AML-193 (cell line): Measurements from ENCODE around the gene SMARCA4.

Experiments used
- DNase-seq, 2 experiments: peaks; one replicate each; lab custom pipeline; 2025; lab: John Stamatoyannopoulos, UW

The SMARCA4 gene

DNA sequence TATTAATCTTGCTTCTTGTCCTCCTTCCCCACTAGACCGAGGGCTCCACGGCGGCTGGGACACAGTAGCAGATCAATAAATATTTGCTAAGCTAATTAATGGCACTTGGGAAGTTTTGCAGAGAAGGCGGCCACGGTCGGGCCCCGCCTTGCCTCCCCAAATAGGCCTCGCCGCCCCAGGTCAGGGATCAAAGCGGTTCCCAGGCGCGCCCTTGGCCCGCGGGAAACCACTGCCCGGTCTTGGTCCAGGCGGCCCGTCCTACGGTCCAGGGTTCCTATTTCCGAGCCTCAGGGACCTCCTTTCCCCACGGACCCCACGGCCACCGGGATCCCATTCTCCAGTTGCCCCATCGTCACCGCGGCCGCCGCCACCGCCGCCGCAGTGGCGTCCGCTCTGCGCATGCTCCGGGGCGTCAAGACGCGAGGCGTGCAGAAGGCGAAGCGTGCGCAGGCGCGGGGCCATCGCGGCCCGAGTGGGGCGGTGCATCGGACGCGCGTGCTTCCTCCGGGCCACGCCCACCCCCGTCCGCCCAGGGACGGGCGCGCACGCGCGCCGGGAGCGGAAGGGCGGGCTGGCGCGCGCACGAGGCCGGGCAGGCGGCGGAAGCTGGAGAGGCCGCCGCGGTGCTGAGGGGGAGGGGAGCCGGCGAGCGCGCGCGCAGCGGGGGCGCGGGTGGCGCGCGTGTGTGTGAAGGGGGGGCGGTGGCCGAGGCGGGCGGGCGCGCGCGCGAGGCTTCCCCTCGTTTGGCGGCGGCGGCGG is at the start of gene SMARCA4:
TSS of gene SMARCA4 (plus strand) at position 717 of the 759 bp plus-strand sequence. CDS start 23,122 bp downstream, outside the sequence.
- peak; percentile 93 to 96 for DNase-seq

DNA sequence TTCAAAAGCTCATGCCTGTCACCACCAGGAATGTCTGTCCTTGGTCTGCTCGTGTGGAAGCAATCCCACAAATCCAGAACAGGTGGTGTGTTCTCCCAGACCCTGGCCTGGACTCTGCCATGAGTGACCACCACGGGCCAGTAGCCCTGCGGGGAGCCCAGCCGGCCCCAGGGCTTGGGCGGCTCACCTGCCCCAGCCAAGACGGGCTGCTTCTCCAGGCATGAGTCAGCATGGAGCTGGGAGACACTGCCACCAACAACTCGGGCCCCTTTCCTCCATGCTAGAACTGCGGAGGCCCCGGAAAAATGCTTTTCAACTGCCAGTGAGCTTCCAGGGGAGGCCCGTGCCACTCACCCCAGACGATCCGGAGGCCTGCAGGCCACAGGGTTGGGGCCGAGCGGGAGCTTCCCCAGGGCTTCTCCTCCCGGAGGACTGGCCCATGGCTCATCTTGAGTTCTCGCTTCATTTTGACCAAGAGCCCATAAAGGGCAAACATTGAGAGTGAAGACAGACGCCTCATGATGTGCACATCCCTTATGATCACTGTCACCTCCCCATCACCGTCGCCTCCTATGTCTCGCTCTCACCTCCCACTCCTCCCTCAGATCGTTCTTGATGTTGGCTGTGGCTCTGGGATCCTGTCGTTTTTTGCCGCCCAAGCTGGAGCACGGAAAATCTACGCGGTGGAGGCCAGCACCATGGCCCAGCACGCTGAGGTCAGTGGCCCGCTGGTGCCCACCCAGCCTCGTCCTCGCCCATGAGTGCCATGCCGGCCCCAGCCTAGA is 49.1 kb upstream of the SMARCA4 start:
- no peak for DNase-seq

DNA sequence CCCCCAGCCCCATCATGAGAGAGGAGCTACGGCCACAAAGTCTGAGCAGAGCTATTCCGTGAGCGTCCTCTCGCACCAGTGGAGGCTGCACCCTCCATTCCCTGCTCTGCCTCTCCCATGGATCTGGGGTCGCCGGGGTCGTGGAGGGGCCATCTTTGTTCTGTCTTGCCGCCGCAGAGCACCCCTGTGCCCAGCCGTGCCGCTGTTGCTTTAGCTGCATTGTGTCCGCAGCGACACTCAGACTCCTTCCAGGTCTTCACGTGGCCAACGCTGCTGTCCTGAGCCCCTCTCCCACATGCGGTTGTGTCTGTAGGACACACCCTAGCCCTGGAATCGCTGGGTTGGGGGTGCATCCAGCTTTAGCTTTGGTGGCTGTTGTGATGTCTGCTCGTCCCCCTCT is 48.2 kb upstream of the SMARCA4 start:
- no peak for DNase-seq

DNA sequence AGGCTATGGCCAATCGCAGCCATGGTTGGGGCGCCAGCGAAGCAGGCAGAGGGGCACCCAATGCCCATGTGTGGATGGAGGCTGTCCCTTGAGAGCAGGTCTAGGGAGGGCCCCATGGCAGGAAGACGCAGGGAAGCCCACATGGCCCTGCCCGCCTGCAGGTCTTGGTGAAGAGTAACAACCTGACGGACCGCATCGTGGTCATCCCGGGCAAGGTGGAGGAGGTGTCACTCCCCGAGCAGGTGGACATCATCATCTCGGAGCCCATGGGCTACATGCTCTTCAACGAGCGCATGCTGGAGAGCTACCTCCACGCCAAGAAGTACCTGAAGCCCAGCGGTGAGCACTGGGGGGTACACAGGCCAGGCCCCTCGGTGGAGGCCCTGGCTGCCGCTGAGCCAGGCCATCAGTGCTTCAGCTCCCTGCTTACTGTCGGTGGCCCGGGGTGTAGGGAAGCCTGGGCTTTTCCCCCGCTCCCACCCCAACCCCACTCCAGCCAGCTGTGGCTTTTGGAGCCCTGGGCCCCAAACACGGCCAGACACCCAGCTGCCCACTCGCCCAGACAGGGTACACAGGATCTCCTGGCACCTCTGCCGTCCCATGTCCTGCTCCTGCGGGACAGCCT is 47.0 kb upstream of the SMARCA4 start:
- no peak for DNase-seq

DNA sequence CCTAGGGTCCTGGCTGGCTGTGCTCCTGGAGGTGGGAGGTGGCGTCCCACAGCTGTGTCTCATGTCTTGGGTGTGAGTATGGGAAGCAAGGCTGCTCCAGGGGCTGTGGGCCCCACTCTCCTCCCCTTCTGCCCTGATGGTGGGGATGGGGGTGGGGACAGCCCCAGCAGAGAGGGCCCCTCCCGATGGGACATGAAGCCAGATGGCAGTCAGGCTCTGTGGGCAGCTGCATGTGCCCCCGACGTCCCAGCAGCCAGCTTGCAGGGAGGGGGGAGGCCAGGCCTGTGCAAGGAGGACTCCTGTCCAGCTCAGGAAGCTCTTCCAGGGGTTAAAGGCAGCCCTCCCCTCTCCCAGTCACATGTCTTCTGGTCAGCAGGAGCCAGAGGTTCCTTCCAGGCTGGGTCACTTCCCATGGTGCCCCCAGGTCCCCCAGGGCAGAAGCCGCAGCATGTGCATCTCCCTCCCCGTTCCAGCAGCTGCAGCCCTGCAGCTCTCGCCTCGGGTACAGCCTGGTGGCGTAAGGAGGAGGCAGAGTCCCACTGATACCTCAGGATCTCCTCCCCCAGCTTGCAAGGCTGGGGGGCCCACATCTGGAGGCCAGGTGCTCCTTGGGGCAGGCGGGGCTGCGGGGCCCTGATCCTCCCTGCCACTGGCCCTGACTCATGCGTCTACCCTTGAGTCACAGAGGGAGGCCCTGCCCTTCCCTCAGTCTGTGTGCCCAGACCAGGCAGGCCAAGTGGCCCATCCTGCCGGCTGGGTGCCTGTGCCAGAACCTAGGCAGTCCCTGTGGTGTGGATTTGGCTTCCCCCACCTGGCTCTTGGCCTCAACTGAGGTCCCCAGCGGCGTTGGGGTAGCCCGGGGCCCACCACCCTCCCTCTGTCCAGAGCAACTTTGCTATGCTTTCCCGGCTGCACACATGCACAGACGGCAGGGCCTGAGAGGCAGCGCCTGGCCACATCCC is 45.4 kb upstream of the SMARCA4 start:
- no peak for DNase-seq

DNA sequence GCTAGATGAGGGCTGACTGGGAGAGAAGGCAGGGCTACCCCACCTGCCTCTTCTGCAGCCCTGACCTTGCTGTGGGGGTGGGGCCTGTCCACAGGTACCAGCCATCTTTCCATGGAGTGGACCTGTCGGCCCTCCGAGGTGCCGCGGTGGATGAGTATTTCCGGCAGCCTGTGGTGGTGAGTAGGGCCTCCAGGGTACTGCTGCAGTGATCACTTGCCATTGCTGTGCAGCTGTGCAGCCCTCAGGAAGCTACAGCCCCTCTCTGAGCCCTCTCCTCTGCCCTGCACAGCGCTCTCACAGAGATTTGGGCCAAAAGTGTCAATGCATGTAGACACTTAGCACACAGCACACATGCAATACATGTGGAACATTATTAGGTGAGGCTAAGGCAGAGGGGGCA is 44.2 kb upstream of the SMARCA4 start:
- DNase-seq = no peak

DNA sequence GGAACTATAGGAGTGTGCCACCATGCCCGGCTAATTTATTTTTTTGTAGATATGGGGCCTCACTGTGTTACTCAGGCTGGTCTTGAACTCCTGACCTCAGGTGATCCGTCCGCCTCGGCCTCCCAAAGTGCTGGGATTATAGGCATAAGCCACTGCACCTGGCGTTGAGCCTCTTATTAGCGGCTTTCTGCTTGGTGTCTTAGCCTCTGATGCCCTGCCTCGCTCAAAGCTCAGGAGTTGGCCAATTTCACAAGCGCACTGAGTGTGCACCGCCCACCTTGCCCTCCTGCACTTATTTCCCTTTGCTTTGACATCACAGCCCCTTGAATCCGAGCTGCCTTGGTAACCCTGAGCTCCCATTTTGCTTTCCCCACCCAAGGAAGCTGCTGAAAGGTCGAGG is 42.5 kb upstream of the SMARCA4 start:
- DNase-seq = no peak

DNA sequence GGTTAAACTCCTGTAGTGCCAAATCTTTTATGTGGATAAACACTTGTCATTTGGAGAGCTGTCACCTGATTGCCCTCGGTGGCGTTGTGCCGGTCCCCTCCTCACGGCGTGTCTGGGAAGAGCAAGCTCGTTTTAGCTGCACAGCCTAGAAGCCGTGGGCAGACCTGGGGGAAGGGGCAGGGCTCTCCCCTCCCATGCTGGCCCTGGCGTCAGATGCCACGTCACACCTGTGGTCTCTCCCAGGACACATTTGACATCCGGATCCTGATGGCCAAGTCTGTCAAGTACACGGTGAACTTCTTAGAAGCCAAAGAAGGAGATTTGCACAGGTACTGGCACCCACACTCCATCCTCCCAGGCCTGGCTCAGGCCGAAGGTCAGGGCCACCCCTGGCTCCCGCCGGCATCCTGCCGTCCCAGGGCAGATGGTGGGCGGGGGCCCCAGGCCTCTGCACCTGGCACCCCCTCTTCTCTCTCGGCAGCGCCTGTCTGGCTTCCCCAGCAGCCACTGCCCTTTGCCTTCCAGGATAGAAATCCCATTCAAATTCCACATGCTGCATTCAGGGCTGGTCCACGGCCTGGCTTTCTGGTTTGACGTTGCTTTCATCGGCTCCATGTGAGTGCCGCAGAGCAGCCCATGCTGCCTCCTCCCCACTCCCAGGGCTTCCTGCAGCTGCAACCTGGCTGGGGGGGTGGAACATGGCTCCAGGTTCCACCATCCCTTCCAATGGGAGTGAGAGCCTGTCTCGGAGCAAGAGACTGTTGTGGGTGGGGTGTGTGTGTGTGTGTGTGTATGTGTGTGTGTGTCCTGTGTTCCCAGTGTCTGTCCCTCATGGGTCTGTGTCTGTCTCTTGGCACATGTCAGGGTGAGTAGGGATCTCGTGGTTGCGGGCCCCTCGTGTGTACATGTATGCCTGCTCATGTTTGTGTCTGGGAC is 41.2 kb upstream of the SMARCA4 start:
- no peak for DNase-seq

DNA sequence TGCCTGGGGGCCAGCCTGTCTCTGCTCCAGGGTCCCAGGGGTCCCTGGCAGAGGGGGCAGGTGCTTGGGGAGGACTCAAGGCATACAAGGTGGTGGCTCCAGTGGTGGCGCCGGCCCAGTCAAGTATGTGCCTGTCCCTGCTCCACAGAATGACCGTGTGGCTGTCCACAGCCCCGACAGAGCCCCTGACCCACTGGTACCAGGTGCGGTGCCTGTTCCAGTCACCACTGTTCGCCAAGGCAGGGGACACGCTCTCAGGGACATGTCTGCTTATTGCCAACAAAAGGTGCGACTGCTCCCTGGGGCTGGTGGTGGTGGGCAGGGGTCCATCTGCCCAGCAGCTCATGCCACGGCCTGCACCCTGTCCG is 40.6 kb upstream of the SMARCA4 start:
- DNase-seq = no peak

DNA sequence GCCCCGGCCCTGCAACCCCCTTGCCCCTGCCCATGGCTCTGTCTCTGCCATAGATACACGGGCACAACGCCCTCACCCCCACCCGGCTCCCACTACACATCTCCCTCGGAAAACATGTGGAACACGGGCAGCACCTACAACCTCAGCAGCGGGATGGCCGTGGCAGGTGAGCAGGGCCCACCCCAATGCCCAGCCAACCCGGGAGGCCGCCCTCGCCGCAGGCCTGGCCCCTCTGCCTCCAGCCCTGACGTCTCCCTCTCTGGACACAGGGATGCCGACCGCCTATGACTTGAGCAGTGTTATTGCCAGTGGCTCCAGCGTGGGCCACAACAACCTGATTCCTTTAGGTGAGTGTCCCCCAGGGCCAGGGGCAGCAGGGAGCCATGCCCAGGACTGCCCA is 40.0 kb upstream of the SMARCA4 start:
- DNase-seq = no peak

DNA sequence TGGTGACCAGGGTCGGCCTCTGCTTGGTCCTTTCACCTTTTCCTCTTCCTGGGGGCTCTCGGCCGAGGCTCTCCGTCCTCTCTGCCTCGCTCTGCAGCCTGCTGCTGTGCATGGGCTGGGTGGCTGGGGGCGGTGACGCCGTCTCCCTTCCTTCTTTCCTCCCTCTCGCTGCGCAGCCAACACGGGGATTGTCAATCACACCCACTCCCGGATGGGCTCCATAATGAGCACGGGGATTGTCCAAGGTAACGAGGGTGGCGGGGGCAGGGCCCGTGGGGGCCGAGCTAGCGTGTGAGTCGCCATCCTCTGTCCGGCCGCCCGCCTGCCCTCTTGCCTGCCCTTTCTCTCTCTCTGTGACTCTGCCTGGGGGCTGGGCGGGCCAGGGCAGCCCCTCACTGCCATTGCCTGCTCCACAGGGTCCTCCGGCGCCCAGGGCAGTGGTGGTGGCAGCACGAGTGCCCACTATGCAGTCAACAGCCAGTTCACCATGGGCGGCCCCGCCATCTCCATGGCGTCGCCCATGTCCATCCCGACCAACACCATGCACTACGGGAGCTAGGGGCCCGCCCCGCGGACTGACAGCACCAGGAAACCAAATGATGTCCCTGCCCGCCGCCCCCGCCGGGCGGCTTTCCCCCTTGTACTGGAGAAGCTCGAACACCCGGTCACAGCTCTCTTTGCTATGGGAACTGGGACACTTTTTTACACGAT is 39.5 kb upstream of the SMARCA4 start:
- DNase-seq = no peak

DNA sequence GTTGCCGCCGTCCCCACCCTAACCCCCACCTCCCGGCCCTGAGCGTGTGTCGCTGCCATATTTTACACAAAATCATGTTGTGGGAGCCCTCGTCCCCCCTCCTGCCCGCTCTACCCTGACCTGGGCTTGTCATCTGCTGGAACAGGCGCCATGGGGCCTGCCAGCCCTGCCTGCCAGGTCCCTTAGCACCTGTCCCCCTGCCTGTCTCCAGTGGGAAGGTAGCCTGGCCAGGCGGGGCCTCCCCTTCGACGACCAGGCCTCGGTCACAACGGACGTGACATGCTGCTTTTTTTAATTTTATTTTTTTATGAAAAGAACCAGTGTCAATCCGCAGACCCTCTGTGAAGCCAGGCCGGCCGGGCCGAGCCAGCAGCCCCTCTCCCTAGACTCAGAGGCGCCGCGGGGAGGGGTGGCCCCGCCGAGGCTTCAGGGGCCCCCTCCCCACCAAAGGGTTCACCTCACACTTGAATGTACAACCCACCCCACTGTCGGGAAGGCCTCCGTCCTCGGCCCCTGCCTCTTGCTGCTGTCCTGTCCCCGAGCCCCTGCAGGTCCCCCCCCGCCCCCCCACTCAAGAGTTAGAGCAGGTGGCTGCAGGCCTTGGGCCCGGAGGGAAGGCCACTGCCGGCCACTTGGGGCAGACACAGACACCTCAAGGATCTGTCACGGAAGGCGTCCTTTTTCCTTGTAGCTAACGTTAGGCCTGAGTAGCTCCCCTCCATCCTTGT is 38.8 kb upstream of the SMARCA4 start:
- no peak for DNase-seq

DNA sequence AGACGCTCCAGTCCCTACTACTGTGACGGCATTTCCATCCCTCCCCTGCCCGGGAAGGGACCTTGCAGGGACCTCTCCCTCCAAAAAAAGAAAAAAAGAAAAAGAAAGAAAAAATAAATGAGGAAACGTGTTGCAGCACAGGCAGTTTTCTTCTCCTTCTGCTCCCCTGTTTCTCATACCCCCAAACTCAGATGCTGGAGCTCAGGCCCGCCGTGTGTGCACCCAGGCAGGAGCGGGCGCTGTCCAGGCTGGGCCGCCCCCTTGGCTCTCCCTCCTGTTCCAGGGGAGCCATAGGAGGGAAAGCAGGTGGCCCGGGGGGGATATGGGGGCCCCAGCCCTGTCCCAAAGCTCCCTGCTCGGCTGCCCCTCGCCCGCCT is 38.2 kb upstream of the SMARCA4 start:
- no peak for DNase-seq

DNA sequence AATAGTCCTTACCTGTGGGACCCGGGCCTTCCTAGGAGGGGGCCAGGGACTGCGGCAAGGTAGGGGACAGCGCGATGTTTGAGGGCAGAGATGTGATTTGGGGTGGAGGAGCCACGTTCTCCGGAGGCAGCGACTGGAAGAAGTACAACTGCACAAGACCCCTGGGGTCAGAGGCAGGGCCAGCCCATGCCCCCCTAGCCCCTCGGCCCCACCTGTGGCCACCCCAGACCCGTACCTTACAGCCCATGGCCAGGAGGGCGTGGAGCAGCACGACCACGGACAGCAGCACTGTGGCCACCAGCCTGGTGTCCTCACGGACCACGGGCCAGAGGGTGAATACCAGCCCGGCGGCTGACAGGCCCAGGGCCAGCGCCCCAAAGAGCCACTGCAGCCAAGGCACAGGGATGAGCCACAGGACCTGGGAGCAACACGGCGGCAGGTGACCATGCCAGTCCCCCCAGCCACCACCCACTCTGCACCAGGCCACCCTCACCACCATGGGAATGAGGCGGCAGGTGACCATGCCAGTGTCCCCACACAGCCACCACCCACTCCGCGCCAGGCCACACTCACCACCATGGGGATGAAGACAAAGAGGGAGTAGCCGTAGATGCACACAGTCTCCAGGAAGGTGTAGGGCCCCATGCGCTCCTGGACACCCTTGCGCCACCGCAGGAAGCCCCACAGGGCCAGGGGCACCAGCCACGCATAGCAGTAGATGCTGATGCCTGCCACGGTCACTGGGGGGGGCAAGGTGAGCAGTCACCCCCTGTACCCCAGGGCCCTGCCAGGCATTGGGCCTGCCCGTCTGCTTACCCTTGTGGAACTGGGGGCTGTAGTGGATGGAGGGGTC is 37.3 kb upstream of the SMARCA4 start:
- no peak for DNase-seq

DNA sequence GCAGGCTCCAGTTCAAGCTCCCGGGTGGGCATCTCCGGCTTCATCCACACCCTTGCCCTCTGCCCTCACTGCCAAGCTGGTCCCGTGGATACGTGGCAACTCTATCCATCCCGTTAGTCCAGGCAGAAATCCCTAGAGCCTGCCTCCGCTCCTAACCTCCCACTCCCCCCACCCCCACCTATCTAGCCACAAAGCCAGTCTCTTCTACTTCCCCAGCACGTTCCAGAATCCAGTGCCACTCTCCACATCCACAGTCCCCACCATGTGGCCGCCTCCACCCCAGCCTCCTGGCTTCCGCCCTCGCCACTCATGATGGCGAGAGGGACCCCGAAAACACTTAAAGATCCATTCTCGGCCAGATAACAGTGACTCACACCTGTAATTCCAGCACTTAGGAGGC is 36.2 kb upstream of the SMARCA4 start:
- no peak for DNase-seq

DNA sequence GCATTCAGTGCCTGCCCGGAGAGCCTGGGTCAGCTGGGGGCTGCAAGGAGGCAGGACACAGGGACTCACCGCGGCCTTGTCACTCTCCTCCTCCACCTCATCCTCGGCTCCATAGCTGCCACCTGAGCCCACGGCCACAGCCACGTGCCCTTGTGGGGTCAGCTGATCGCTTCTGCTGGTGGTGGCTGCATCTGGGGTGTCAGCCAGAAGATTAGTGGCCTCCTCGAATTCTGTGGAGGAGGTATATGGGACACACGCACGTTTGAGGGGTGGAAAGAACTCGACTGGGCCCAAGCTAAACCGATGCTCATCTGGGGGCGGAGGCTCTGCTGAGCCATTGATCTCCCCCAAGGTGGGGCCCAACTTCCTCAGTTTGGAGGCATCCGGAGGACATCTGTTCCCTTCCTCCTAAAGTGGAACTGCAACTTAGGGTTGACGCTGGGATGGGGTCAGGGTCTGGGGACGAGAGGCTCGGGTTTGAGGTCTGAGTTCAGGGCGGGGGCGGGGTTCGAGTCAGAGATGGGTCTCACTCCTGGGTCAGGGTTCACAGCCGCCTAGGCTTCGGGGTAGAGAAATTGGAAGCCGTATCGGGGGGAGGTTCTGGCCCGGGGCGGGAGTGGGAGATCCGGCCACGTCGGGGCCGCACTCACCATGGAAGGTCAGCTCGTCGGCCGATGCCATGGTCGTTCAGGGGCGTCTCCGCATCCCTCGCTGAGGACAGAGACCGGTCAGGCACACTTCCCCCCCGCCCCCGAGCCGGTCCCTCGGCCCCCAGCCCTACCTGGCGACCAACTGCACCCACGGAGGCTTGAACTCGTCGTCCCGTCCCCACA is 32.9 kb upstream of the SMARCA4 start:
- DNase-seq = no peak

DNA sequence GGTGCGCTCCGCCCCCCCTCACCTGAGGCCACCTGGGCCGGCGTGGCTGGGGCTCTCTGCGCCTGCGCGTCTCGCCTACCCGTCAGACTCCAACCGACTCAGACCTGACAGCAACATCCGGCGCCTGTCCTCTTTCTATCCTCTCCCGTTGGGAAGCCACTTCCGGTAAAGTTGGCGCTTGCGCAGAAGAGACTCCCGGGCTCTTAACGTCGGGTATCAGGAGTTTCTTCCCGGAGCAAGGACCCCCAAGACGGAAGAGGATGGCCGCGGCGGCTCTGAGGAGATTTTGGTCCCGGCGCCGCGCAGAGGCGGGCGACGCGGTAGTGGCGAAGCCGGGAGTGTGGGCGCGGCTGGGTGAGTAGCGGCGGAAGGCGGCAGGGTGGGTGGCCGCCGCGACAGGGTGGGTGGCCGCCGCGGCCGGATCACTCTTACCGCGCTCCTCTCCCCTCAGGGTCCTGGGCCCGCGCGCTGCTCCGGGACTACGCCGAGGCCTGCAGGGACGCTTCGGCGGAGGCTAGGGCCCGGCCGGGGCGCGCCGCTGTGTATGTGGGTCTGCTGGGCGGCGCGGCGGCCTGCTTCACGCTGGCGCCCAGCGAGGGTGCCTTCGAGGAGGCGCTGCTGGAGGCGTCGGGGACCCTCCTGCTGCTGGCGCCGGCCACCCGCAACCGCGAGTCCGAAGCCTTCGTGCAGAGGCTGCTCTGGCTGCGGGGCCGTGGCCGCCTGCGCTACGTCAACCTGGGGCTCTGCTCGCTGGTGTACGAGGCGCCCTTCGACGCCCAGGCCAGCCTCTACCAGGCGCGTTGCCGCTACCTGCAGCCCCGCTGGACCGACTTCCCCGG is 32.0 kb upstream of the SMARCA4 start, which contains the start of the genes TIMM29 and YIPF2:
TSS of gene TIMM29 (plus strand) at position 249 of the 839 bp plus-strand sequence. CDS start at position 261, 12 bp downstream.
TSS of gene YIPF2 (minus strand) at position 77 of the 839 bp plus-strand sequence. CDS start 229 bp downstream, outside the sequence.
- DNase-seq = peak; percentile 89
